Ishikawa (cell line): ENCODE results near the gene PCNT.

Source experiments
- CEBPB ChIP-seq: IDR thresholded peaks from 2 replicates; pipeline ENCODE4 v1.6.1; 2012
- CREB1 ChIP-seq: IDR thresholded peaks from 2 replicates; pipeline ENCODE4 v1.6.1; 2012; ENCODE audit warnings: low read depth
- EGR1 ChIP-seq: IDR thresholded peaks from 2 replicates; pipeline ENCODE4 v1.6.1; 2012
- EP300 ChIP-seq: IDR thresholded peaks from 2 replicates; pipeline ENCODE4 v1.6.1; 2012; ENCODE audit warnings: borderline replicate concordance
- FOXM1 ChIP-seq: IDR thresholded peaks from 2 replicates; pipeline ENCODE4 v1.6.1; 2012; ENCODE audit warnings: low read depth, borderline replicate concordance
- NFIC ChIP-seq: IDR thresholded peaks from 2 replicates; pipeline ENCODE4 v1.6.1; 2012
- RAD21 ChIP-seq: IDR thresholded peaks from 2 replicates; pipeline ENCODE4 v1.6.1; 2012; ENCODE audit warnings: low read depth
- TAF1 ChIP-seq: IDR thresholded peaks from 2 replicates; pipeline ENCODE4 v1.6.1; 2012; ENCODE audit warnings: low read depth, mild to moderate bottlenecking
- TCF12 ChIP-seq: IDR thresholded peaks from 2 replicates; pipeline ENCODE4 v1.6.1; 2012; ENCODE audit warnings: low read depth
- TEAD4 ChIP-seq: IDR thresholded peaks from 2 replicates; pipeline ENCODE4 v1.6.1; 2012
- YY1 ChIP-seq: IDR thresholded peaks from 2 replicates; pipeline ENCODE4 v1.6.1; 2012; ENCODE audit warnings: low read depth
- ZBTB7A ChIP-seq: IDR thresholded peaks from 2 replicates; pipeline ENCODE4 v1.6.1; 2012; ENCODE audit warnings: low read depth
- TF ChIP-seq, protein P1 (sequence below): IDR thresholded peaks from 2 replicates; pipeline ENCODE4 v1.6.1; 2012; ENCODE audit warnings: low read depth, mild to moderate bottlenecking
- TF ChIP-seq, protein P2 (sequence below): IDR thresholded peaks from 2 replicates; pipeline ENCODE4 v1.6.1; 2012
- TF ChIP-seq, protein P3 (sequence below): IDR thresholded peaks from 2 replicates; pipeline ENCODE4 v1.6.1; 2012

The PCNT gene

DNA sequence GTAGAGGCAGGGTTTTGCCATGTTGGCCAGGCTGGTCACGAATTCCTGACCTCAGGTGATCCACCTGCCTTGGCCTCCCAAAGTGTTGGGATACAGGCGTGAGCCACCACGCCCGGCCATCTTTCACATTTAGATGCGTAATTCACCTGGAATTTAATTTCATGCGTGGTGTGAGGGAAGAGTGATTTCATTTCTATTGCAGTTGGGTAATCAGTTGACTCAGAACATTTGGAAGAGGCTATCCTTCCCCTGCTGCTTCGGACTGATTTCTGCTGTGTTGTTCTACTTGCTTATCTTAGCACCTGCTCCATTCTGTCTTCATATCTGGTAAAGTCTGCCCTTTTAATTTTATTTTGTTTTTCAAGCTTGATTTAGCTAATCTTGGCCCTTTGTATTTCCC, 153.8 kb downstream of the PCNT start:
- TF ChIP-seq ZBTB7A (no peak), EGR1 (no peak)
- TF ChIP-seq, protein P1, sequence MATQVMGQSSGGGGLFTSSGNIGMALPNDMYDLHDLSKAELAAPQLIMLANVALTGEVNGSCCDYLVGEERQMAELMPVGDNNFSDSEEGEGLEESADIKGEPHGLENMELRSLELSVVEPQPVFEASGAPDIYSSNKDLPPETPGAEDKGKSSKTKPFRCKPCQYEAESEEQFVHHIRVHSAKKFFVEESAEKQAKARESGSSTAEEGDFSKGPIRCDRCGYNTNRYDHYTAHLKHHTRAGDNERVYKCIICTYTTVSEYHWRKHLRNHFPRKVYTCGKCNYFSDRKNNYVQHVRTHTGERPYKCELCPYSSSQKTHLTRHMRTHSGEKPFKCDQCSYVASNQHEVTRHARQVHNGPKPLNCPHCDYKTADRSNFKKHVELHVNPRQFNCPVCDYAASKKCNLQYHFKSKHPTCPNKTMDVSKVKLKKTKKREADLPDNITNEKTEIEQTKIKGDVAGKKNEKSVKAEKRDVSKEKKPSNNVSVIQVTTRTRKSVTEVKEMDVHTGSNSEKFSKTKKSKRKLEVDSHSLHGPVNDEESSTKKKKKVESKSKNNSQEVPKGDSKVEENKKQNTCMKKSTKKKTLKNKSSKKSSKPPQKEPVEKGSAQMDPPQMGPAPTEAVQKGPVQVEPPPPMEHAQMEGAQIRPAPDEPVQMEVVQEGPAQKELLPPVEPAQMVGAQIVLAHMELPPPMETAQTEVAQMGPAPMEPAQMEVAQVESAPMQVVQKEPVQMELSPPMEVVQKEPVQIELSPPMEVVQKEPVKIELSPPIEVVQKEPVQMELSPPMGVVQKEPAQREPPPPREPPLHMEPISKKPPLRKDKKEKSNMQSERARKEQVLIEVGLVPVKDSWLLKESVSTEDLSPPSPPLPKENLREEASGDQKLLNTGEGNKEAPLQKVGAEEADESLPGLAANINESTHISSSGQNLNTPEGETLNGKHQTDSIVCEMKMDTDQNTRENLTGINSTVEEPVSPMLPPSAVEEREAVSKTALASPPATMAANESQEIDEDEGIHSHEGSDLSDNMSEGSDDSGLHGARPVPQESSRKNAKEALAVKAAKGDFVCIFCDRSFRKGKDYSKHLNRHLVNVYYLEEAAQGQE, result no peak

DNA sequence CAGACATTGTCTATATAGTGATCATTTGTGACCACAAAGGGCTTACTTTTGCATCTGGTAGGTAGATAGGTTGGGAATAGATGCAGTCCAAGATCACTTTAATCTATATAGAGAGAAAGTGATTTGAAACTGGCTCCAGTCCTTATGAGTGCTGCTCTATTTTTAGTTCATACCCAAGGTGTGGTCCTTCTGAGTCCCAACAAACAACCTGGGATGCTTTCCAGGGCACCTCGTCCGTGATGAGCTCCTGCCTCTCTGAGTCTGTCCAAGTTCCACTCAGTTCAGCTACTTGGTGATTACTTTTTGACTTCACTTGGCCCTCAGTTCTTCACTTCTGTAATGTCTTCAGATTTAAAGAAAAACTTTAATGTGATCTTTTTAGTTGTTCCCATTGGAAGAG, 155.0 kb downstream of the PCNT start:
- TF ChIP-seq EGR1 (no peak), NFIC (no peak), CREB1 (no peak), FOXM1 (no peak), TCF12 (no peak), ZBTB7A (no peak), RAD21 (no peak), TEAD4 (no peak), CEBPB (no peak), EP300 (no peak), TAF1 (no peak), YY1 (no peak)
- TF ChIP-seq, protein P1, result no peak
- TF ChIP-seq, protein P2, sequence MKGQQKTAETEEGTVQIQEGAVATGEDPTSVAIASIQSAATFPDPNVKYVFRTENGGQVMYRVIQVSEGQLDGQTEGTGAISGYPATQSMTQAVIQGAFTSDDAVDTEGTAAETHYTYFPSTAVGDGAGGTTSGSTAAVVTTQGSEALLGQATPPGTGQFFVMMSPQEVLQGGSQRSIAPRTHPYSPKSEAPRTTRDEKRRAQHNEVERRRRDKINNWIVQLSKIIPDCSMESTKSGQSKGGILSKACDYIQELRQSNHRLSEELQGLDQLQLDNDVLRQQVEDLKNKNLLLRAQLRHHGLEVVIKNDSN, result no peak
- TF ChIP-seq, protein P3, sequence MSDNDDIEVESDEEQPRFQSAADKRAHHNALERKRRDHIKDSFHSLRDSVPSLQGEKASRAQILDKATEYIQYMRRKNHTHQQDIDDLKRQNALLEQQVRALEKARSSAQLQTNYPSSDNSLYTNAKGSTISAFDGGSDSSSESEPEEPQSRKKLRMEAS, result no peak

DNA sequence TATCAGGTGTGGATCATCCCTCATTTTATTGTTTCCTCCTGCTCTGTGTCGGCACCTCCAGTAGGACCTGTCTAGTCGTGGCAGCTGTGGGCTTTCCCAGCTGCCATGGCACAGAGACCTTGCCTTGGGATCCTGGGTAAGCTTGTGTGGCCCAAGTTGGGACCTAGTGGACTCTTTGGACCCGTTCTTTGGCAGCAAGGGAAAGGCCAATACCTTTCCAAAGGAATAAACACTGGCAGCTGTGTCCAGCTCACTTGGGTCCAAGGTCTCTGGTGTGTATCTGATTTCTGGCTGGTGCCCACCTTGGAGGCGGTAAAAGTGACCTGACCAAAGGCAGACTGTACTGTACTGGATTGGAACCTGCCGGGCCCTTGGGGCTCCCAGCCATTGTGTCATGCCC, 156.5 kb downstream of the PCNT start:
- TF ChIP-seq, protein P1, result no peak
- TF ChIP-seq, protein P2, result no peak
- TF ChIP-seq CREB1 (no peak), EGR1 (no peak), NFIC (no peak), ZBTB7A (no peak), FOXM1 (no peak)

DNA sequence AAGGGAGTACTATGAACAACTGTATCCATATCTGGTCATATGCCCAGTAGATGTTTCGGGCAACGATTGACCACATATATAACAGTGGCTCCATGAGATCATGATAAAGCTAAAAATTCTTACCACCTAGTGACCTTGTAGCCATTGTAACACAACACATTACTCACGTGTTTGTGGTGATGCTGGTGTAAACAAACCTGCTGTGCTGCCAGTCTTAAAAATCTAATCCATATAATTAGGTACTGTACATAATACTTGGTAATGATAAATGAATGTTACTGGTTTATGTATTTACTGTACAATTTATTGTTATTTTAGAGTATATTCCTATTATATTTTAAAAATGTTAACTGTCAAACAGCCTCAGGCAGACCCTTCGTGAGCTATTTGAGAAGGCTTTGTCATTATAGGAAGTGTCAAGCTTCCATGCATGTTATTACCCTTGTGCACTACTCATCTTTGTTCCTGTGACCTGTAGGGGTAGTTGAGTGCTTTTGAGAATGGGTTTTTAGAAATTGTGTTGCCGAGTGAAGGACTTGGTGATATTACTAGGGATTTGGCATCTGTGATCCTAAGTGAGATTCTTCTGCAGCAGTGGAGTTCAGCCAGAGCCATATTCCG, 158.4 kb downstream of the PCNT start:
- TF ChIP-seq NFIC, result no peak
- no peak for TF ChIP-seq CEBPB
- no peak for TF ChIP-seq RAD21
- TF ChIP-seq TEAD4, result no peak
- no peak for TF ChIP-seq YY1
- TF ChIP-seq, protein P2, result no peak
- no peak for TF ChIP-seq EP300
- TF ChIP-seq, protein P1, result no peak
- TF ChIP-seq TCF12, result no peak
- no peak for TF ChIP-seq ZBTB7A
- TF ChIP-seq TAF1, result no peak
- no peak for TF ChIP-seq EGR1
- no peak for TF ChIP-seq CREB1
